ENCODE results near the gene OR51A2. TPM values are rescaled to one million over a fixed set of nuclear protein-coding genes. Genes with fewer than 3 reads are reported as not detected.

Gene OR51A2
- total and polyA plus RNA-seq, 9 of the 15 experiments (the other 6 are each of a cell fraction or from before 2014, with no cell fraction given): not detected

GRCh38 chr11:4962816-4963215, 7.3 kb upstream of the OR51A2 start:
- Histone ChIP-seq H2AFZ (ENCODE audit: low read depth, low read length) (no peak overlapping the region), H3K9ac (ENCODE audit: insufficient read depth in 1 of 2, low read depth in 2 of 2, low read length in 2 of 2) (no peak overlapping the region), H3K4me3 (no peak overlapping the region), H4K20me1 (replicated peaks; ENCODE audit: control insufficient read depth, insufficient read depth, low read length) (no peaks in the 10 kb centered on the region), H3K36me3 (ENCODE audit: control insufficient read depth, insufficient read depth, low read length) (no peaks in the 10 kb centered on the region), H3K9me3 (replicated peaks; ENCODE audit: control insufficient read depth, insufficient read depth, low read depth, low read length) (no peaks in the 10 kb centered on the region), H3K79me2 (ENCODE audit: control insufficient read depth, insufficient read depth, low read length) (no peaks in the 10 kb centered on the region), H3K27me3 (ENCODE audit: control insufficient read depth in 2 of 2, insufficient read depth in 2 of 2, low read length in 2 of 2) (no peaks in the 10 kb centered on the region; a peak in 1 of 5 replicates), H3K4me2 (ENCODE audit: insufficient read depth, low read length) (no peak overlapping the region), H3K27ac (ENCODE audit: extremely low read depth, low read depth, low read length) (no peak overlapping the region), H3K9me1 (ENCODE audit: control insufficient read depth, insufficient read depth, low read length) (no peaks in the 10 kb centered on the region), H3K4me1 (replicated peaks in 1 of 2; ENCODE audit: control insufficient read depth in 2 of 2, insufficient read depth in 2 of 2, low read length in 2 of 2) (no peaks in the 10 kb centered on the region)
- CTCF ChIA-PET (ENCODE audit: low intra/inter-chr PET ratio): no interaction called here
- no peak for DNase-seq (ENCODE audit: extremely low read depth in 1 of 4, low spot score in 3 of 4)
- no peak for TF ChIP-seq CC2D1A (IDR thresholded peaks at IDR 0.05)
- WGBS (ENCODE audit: insufficient coverage, low coverage, missing lambda C conversion rate): 0% methylated on average over 1 of the region's 1 CpG
- no peak for ATAC-seq
- BruUV-seq (replicated peaks): no TSS peak
- intact Hi-C loops (cut with micrococcal nuclease) (no loop called here), in situ Hi-C loops (cut with MboI) (no loop called here)
- POLR2A ChIA-PET: no interaction called here
- FAIRE-seq: no peak

GRCh38 chr11:4960877-4961276, 5.4 kb upstream of the OR51A2 start:
- no peaks in the 10 kb centered on the region for H3K79me2 ChIP-seq (ENCODE audit: control insufficient read depth, insufficient read depth, low read length)
- intact Hi-C loops (cut with micrococcal nuclease) (no loop called here), in situ Hi-C loops (cut with MboI) (no loop called here)
- no peak overlapping the region for H2AFZ ChIP-seq (ENCODE audit: low read depth, low read length)
- no peak overlapping the region for H3K27ac ChIP-seq (ENCODE audit: extremely low read depth, low read depth, low read length)
- no peak overlapping the region for H3K9ac ChIP-seq (ENCODE audit: insufficient read depth in 1 of 2, low read depth in 2 of 2, low read length in 2 of 2)
- DNase-seq (ENCODE audit: extremely low read depth in 1 of 4, low spot score in 3 of 4) (no peak), FAIRE-seq (no peak), ATAC-seq (no peak)
- H3K9me3 ChIP-seq (replicated peaks; ENCODE audit: control insufficient read depth, insufficient read depth, low read depth, low read length): no peaks in the 10 kb centered on the region
- ChIA-PET POLR2A (no interaction called here), CTCF (ENCODE audit: low intra/inter-chr PET ratio) (no interaction called here)
- H3K4me2 ChIP-seq (ENCODE audit: insufficient read depth, low read length): no peak overlapping the region
- no peaks in the 10 kb centered on the region for H3K27me3 ChIP-seq (ENCODE audit: control insufficient read depth in 2 of 2, insufficient read depth in 2 of 2, low read length in 2 of 2)
- 4% methylated on average over 3 of the region's 3 CpGs for WGBS (ENCODE audit: insufficient coverage, low coverage, missing lambda C conversion rate)
- H3K4me3 ChIP-seq: no peak overlapping the region
- H4K20me1 ChIP-seq (replicated peaks; ENCODE audit: control insufficient read depth, insufficient read depth, low read length): no peaks in the 10 kb centered on the region
- no peaks in the 10 kb centered on the region for H3K9me1 ChIP-seq (ENCODE audit: control insufficient read depth, insufficient read depth, low read length)
- no TSS peak for BruUV-seq (replicated peaks)
- no peaks in the 10 kb centered on the region for H3K36me3 ChIP-seq (ENCODE audit: control insufficient read depth, insufficient read depth, low read length)
- no peaks in the 10 kb centered on the region for H3K4me1 ChIP-seq (replicated peaks in 1 of 2; ENCODE audit: control insufficient read depth in 2 of 2, insufficient read depth in 2 of 2, low read length in 2 of 2)
- no peak for TF ChIP-seq KLF16 (IDR thresholded peaks at IDR 0.05)
- no peak for TF ChIP-seq MTF1 (CRISPR knock-in tag; IDR thresholded peaks at IDR 0.05; ENCODE audit: borderline replicate concordance)
- no peak for TF ChIP-seq ELK3 (CRISPR knock-in tag; IDR thresholded peaks at IDR 0.05)
- TF ChIP-seq MAFG (tag; conservative IDR thresholded peaks at IDR 0.05): peak; percentile 44; the same call in 1 of the 2 replicates
- no peak for TF ChIP-seq SPI1 (IDR thresholded peaks at IDR 0.05; ENCODE audit: borderline replicate concordance, low read depth, low read length)
- TF ChIP-seq CUX1 (CRISPR knock-in tag; IDR thresholded peaks at IDR 0.05): no peak
- no peak for TF ChIP-seq RBBP5 (IDR thresholded peaks at IDR 0.05; ENCODE audit: borderline replicate concordance, insufficient read depth, low read length, poor library complexity, severe bottlenecking)
- TF ChIP-seq GATA2 (CRISPR knock-in tag; IDR thresholded peaks at IDR 0.05): no peak
- TF ChIP-seq PTBP1 (IDR thresholded peaks at IDR 0.05; ENCODE audit: low read depth, low read length): no peak
- TF ChIP-seq ASH1L (IDR thresholded peaks at IDR 0.05; ENCODE audit: borderline replicate concordance, low read depth, partially characterized antibody): no peak
